Hepatocyte (in vitro differentiated cells): ENCODE data around the gene FGFR1OP2.

Experiments used
- CTCF ChIP-seq: fragments of 200-600 bp; sonication (generic); IDR thresholded peaks from 2 replicates; pipeline ENCODE4 v1.5.1; 2016; ENCODE audit warnings: antibody characterized with exemption, mild to moderate bottlenecking; ENCODE audit not compliant: poor library complexity
- EZH2 ChIP-seq: fragments of 200-600 bp; sonication (generic); IDR thresholded peaks from 2 replicates; pipeline ENCODE4 v1.6.1; 2016; ENCODE audit warnings: antibody characterized with exemption, mild to moderate bottlenecking, borderline replicate concordance

- TF ChIP-seq CTCF (no peak), EZH2 (no peak)
Measured at GRCh38 chr12:26948309-26948708, 10.0 kb downstream of the FGFR1OP2 start.
